ENCODE results near the gene ANGEL1. TPM values are rescaled to one million over a fixed set of nuclear protein-coding genes. Genes with fewer than 3 reads are reported as not detected.
A peak's percentile ranks its signal among the peaks of the same experiment; 100 is the strongest.

Gene ANGEL1
- total RNA-seq, 1 donor from 2014 or later = 7.1 TPM

DNA sequence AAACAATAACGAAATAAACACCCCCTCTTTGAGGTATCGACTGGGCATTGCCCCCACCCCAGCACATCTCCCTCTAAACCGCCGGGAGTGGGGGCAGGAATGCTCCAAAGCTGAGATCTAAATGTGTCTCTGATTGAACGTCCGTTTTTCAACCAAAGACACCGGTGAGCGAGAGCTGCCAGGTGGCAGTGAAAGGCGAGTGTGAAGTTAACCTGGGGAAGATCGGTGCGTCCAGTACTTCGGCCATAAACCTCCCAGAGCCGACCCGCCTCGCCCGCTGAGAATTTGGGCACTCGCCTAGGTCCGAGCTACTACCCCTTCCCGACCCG is 625 bp downstream of the ANGEL1 start:
- DNase-seq (ENCODE audit: low read depth) = no peak
- TF ChIP-seq, protein P1, sequence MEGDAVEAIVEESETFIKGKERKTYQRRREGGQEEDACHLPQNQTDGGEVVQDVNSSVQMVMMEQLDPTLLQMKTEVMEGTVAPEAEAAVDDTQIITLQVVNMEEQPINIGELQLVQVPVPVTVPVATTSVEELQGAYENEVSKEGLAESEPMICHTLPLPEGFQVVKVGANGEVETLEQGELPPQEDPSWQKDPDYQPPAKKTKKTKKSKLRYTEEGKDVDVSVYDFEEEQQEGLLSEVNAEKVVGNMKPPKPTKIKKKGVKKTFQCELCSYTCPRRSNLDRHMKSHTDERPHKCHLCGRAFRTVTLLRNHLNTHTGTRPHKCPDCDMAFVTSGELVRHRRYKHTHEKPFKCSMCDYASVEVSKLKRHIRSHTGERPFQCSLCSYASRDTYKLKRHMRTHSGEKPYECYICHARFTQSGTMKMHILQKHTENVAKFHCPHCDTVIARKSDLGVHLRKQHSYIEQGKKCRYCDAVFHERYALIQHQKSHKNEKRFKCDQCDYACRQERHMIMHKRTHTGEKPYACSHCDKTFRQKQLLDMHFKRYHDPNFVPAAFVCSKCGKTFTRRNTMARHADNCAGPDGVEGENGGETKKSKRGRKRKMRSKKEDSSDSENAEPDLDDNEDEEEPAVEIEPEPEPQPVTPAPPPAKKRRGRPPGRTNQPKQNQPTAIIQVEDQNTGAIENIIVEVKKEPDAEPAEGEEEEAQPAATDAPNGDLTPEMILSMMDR (IDR thresholded peaks at IDR 0.05; ENCODE audit: insufficient read depth, low read length, poor library complexity, severe bottlenecking) = no peak
- Histone ChIP-seq H3K4me3 (ENCODE audit: low read depth, low read length) (peak overlapping the region; percentile 69), H3K27me3 (ENCODE audit: control insufficient read depth, insufficient read depth, low read length) (no peaks in the 10 kb centered on the region), H3K36me3 (ENCODE audit: control insufficient read depth, insufficient read depth, low read length) (no peaks in the 10 kb centered on the region)

DNA sequence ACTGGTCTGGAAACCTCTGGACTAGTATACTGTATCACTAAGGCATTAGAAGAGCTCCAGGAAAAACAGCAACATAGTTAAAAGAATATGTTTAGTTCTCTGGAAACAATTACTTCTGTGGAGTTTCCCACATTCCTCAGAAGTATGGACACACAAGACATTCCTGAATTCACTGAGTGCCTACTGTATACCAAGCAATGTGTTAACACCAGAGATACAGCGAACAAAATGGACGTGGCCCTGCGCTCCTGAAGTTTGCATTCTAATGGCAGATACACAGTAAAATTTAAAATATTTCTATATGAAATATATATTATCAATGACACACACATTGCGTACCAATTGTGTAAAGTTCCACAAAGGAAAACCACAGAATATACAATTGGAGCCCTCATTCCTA is 1.1 kb downstream of the ANGEL1 start:
- TF ChIP-seq, protein P1 (IDR thresholded peaks at IDR 0.05; ENCODE audit: insufficient read depth, low read length, poor library complexity, severe bottlenecking) = no peak
- Histone ChIP-seq H3K4me3 (ENCODE audit: low read depth, low read length) (peak overlapping the region; percentile 69), H3K27me3 (ENCODE audit: control insufficient read depth, insufficient read depth, low read length) (no peaks in the 10 kb centered on the region), H3K36me3 (ENCODE audit: control insufficient read depth, insufficient read depth, low read length) (no peaks in the 10 kb centered on the region)
- no peak for DNase-seq (ENCODE audit: low read depth)

DNA sequence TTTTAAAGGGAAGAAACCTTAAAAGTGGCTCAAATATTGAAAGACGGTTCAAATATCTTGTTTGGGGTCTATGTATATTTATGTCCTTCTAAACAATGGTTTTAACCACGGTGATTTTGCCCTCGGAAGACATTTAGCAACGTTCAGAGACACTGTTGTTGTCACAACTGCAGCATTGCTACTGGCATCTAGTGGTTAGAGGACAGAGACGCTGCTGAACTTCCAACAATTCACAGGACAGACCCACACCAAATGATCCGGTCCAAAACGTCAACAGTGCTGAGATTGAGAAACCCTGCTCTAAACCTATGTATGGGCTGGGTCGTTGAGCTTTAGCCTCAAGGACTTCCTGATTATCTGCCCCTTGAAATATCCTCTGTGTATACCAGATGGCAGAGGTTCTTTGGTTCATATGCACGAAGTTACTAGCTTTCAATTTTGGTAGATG is 1.7 kb downstream of the ANGEL1 start:
- Histone ChIP-seq H3K27me3 (ENCODE audit: control insufficient read depth, insufficient read depth, low read length) (no peaks in the 10 kb centered on the region), H3K36me3 (ENCODE audit: control insufficient read depth, insufficient read depth, low read length) (no peaks in the 10 kb centered on the region), H3K4me3 (ENCODE audit: low read depth, low read length) (peak overlapping the region; percentile 12)
- TF ChIP-seq, protein P1 (IDR thresholded peaks at IDR 0.05; ENCODE audit: insufficient read depth, low read length, poor library complexity, severe bottlenecking) = peak; percentile 42
- DNase-seq (ENCODE audit: low read depth) = no peak

DNA sequence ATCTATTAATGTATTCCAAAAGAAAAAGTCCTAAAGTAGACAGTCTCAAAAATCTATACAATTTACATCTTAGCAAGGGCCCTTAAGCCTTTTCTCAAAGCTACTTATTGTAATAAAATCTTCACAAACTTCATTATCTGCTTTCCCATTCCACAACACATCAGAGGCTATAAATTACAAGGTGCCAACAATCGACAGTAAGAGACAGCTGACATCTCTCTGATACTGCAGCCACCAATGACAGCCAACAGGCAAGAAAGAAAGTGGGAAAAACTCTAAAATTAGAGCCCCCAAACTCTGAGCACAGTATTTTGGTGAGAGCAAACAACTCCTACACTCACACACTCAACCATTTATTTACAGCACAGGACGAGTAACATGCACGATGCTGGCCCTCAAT is 2.2 kb downstream of the ANGEL1 start:
- TF ChIP-seq, protein P1 (IDR thresholded peaks at IDR 0.05; ENCODE audit: insufficient read depth, low read length, poor library complexity, severe bottlenecking) = no peak
- Histone ChIP-seq H3K36me3 (ENCODE audit: control insufficient read depth, insufficient read depth, low read length) (no peaks in the 10 kb centered on the region), H3K27me3 (ENCODE audit: control insufficient read depth, insufficient read depth, low read length) (no peaks in the 10 kb centered on the region), H3K4me3 (ENCODE audit: low read depth, low read length) (no peak overlapping the region)
- no peak for DNase-seq (ENCODE audit: low read depth)

DNA sequence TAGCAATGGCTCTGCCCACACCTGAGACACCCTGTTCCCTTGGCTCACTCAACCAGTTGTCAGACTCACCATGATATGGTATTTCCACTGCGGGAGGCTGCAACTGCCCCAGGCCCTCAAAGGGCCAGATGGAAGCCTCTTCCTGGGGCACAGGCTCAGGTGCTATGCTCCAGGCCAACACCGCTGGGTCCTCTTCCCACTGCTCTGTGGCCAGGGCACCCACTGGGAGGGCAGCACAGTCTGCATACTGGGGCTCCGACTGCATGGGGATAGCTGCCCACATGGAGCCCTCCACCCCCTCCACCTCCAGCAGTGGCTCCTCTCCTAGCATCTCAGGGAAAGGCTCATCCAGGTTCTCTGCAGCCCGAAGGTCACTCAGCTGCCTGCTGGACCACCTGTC is 3.7 kb downstream of the ANGEL1 start:
- no peak for DNase-seq (ENCODE audit: low read depth)
- TF ChIP-seq, protein P1 (IDR thresholded peaks at IDR 0.05; ENCODE audit: insufficient read depth, low read length, poor library complexity, severe bottlenecking) = no peak
- Histone ChIP-seq H3K36me3 (ENCODE audit: control insufficient read depth, insufficient read depth, low read length) (no peaks in the 10 kb centered on the region), H3K27me3 (ENCODE audit: control insufficient read depth, insufficient read depth, low read length) (no peaks in the 10 kb centered on the region), H3K4me3 (ENCODE audit: low read depth, low read length) (no peak overlapping the region)

DNA sequence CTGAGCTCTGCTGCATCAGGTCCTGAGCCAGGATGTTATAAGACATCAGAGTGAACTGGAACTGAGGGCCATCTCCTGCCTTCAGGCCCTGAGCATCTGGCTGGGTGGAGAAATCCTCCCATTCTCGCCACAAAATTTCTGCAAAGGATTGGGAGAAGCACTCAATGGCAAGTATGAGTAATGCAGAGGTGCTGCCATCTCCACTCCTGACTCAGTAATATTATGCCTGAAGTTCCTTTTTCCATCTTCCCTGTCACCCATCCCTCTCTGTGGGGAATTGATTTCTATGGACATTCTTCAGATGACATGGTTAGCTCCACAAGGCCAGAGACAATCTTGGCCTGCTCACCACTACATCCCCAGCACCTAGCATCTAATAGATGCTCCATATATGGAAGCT is 4.7 kb downstream of the ANGEL1 start:
- DNase-seq (ENCODE audit: low read depth) = no peak
- H3K27me3 ChIP-seq (ENCODE audit: control insufficient read depth, insufficient read depth, low read length) = no peaks in the 10 kb centered on the region
- TF ChIP-seq, protein P1 (IDR thresholded peaks at IDR 0.05; ENCODE audit: insufficient read depth, low read length, poor library complexity, severe bottlenecking) = no peak
- H3K4me3 ChIP-seq (ENCODE audit: low read depth, low read length) = no peak overlapping the region
- H3K36me3 ChIP-seq (ENCODE audit: control insufficient read depth, insufficient read depth, low read length) = no peaks in the 10 kb centered on the region
